K562 (cell line): ENCODE data around the gene ARFGEF3. TPM values are rescaled to one million over a fixed set of nuclear protein-coding genes. Genes with fewer than 3 reads are reported as not detected.

ENCODE experiments used
- ATAC-seq: fragments of 200-7000 bp; cut with Tn5 transposase; 3 replicates; pipeline ENCODE4 v1.9.1; 2020; ENCODE audit warnings: moderate library complexity
- BruUV-seq: library from RNA; stranded (reverse); fragments of 400-500 nt; replicated peaks from 2 replicates; lab custom pipeline; 2021; lab: Mats Ljungman, UMichigan
- CTCF ChIA-PET: fragments of 300-600 bp; formaldehyde crosslinking; extraction: SDS; loops from one replicate; lab custom pipeline; 2021; ENCODE audit warnings: low intra/inter-chr PET ratio; lab: Yijun Ruan, JAX
- POLR2A ChIA-PET: fragments of 300-600, 350-650 bp; sonication (Branson Sonifier 250); formaldehyde crosslinking; extraction: SDS; loops from one replicate; lab custom pipeline; 2021; ENCODE audit warnings: antibody characterized with exemption, inconsistent platforms; lab: Yijun Ruan, JAX
- DNase-seq, 4 experiments: peaks; one replicate each; pipeline versions ENCODE4 v3.0.0 to v3.0.0-alpha.2; 2011 to 2018; ENCODE audit warnings: low spot score in 3 of 4, mixed read lengths in 3 of 4; ENCODE audit errors: extremely low read depth in 1 of 4
- FAIRE-seq: peaks from 2 replicates; lab custom pipeline; 2011; peaks lifted over from hg19 to GRCh38; lab: Jason Lieb, UNC
- H2AFZ ChIP-seq: 2 replicates; pipeline ENCODE4 v1.6.0; 2011; ENCODE audit warnings: low read depth, low read length, control low read depth, inconsistent platforms
- H3K27ac ChIP-seq: fragments of 200-600 bp; 3 replicates; pipeline ENCODE4 v1.8.0; 2011; ENCODE audit warnings: low read depth, mild to moderate bottlenecking, control low read depth, inconsistent platforms, low read length, moderate library complexity, mixed read lengths; ENCODE audit errors: extremely low read depth
- H3K27me3 ChIP-seq, 2 experiments: fragments of 300-600 bp in 1 of 2; 2 replicates in 1 of 2; 3 replicates in 1 of 2; pipeline versions ENCODE4 v1.6.0 to v1.8.0; 2011; ENCODE audit warnings: inconsistent platforms in 2 of 2, low read length in 2 of 2, mild to moderate bottlenecking in 1 of 2, mixed read lengths in 1 of 2, moderate library complexity in 1 of 2; ENCODE audit not compliant: control insufficient read depth in 2 of 2, insufficient read depth in 2 of 2
- H3K36me3 ChIP-seq: fragments of 300-600 bp; 3 replicates; pipeline ENCODE4 v1.8.0; 2011; ENCODE audit warnings: mild to moderate bottlenecking, low read length, inconsistent platforms; ENCODE audit not compliant: control insufficient read depth, insufficient read depth
- H3K4me1 ChIP-seq, 2 experiments: fragments of 200-600 bp in 1 of 2; replicated peaks in 1 of 2; 2 replicates in 1 of 2; 3 replicates in 1 of 2; pipeline versions ENCODE4 v1.5.1 to v1.8.0; 2011; ENCODE audit warnings: inconsistent platforms in 2 of 2, low read length in 2 of 2, mild to moderate bottlenecking in 1 of 2, mixed read lengths in 1 of 2, moderate library complexity in 1 of 2; ENCODE audit not compliant: control insufficient read depth in 2 of 2, insufficient read depth in 2 of 2
- H3K4me2 ChIP-seq: 2 replicates; pipeline ENCODE4 v1.6.1; 2011; ENCODE audit warnings: low read length, control low read depth, inconsistent platforms, mixed read lengths; ENCODE audit not compliant: insufficient read depth
- H3K4me3 ChIP-seq: fragments of 200-600 bp; sonication (generic), shearing (Covaris generic); 2 replicates; pipeline ENCODE4 v1.5.1; 2016; ENCODE audit warnings: control low read depth, inconsistent platforms
- H3K79me2 ChIP-seq: fragments of 200-600 bp; 3 replicates; pipeline ENCODE4 v1.8.0; 2011; ENCODE audit warnings: low read length, inconsistent platforms; ENCODE audit not compliant: control insufficient read depth, insufficient read depth
- H3K9ac ChIP-seq, 2 experiments: 2 replicates each; pipeline versions ENCODE4 v1.6.0 to v1.6.1; 2011; ENCODE audit warnings: low read depth in 2 of 2, low read length in 2 of 2, control low read depth in 1 of 2, inconsistent platforms in 1 of 2, mild to moderate bottlenecking in 1 of 2, mixed read lengths in 1 of 2; ENCODE audit not compliant: insufficient read depth in 1 of 2
- H3K9me1 ChIP-seq: one replicate; pipeline ENCODE4 v1.6.0; 2011; ENCODE audit warnings: inconsistent platforms, mild to moderate bottlenecking, low read length, moderate library complexity; ENCODE audit not compliant: control insufficient read depth, insufficient read depth
- H3K9me3 ChIP-seq: replicated peaks from 2 replicates; pipeline ENCODE4 v1.5.1; 2011; ENCODE audit warnings: low read depth, low read length, inconsistent platforms; ENCODE audit not compliant: control insufficient read depth, insufficient read depth
- H4K20me1 ChIP-seq: replicated peaks from 2 replicates; pipeline ENCODE4 v1.6.1; 2011; ENCODE audit warnings: low read length, inconsistent platforms, mixed read lengths; ENCODE audit not compliant: control insufficient read depth, insufficient read depth
- BCL6 ChIP-seq: fragments of 250-450 bp; sonication (Bioruptor Pico); IDR thresholded peaks from 2 replicates; pipeline ENCODE4 v1.4.0; 2020
- BMI1 ChIP-seq: fragments of 150-350 bp; IDR thresholded peaks from 2 replicates; pipeline ENCODE4 v1.6.1; 2014; ENCODE audit warnings: low read length
- DNMT1 ChIP-seq: fragments of 450-650 bp; IDR thresholded peaks from 2 replicates; pipeline ENCODE4 v1.6.1; 2016; ENCODE audit warnings: antibody characterized with exemption, mild to moderate bottlenecking
- LARP7 ChIP-seq: fragments of 450-650 bp; IDR thresholded peaks from 2 replicates; pipeline ENCODE4 v1.6.1; 2016
- PHTF2 ChIP-seq: fragments of 250-450 bp; sonication (Bioruptor Pico); IDR thresholded peaks from 2 replicates; pipeline ENCODE4 v1.5.0; 2021; ENCODE audit warnings: mild to moderate bottlenecking
- XRCC5 ChIP-seq: fragments of 200-400 bp; formaldehyde crosslinking; IDR thresholded peaks from 2 replicates; pipeline ENCODE4 v1.6.1; 2017; ENCODE audit warnings: low read depth, mild to moderate bottlenecking, low read length
- ZNF23 ChIP-seq: fragments of 250-450 bp; sonication (Bioruptor Pico); IDR thresholded peaks from 2 replicates; pipeline ENCODE4 v1.4.0; 2020; ENCODE audit warnings: mild to moderate bottlenecking
- ZNF717 ChIP-seq: fragments of 250-450 bp; sonication (Bioruptor Pico); IDR thresholded peaks from 2 replicates; pipeline ENCODE4 v1.5.0; 2021
- WGBS: fragments of 100-300 bp; shearing (Covaris generic); methylation state at CpG from one replicate; pipeline ENCODE4 v1.1.6; 2016; ENCODE audit warnings: low coverage, mixed read lengths; ENCODE audit not compliant: insufficient coverage; ENCODE audit errors: missing lambda C conversion rate; 5-methylcytosine and 5-hydroxymethylcytosine counted together
- in situ Hi-C: fragments of 300-500 bp; cut with MboI; formaldehyde crosslinking; loops from 4 replicates; pipeline ENCODE4 v1.15.0; 2018; ENCODE audit warnings: inconsistent platforms, mixed read lengths
- intact Hi-C: fragments of 100-400 bp; cut with micrococcal nuclease; formaldehyde crosslinking; loops from 2 replicates; pipeline ENCODE4 v1.14.2; 2022
- polyA plus RNA-seq, 8 experiments: library from polyadenylated mRNA; depleted of rRNA in 4 of 8; stranded (reverse) in 5 of 8; unstranded in 3 of 8; fragments of >200 nt; fragmentation: Nextera tagmentation in 2 of 8; fragmentation: Illumina TruSeq in 1 of 8; extraction: Ambion mirVana in 2 of 8; extraction: Trizol in 1 of 8; gene quantifications; 2 replicates each; pipeline versions ENCODE4 v1.2.1 to v1.2.3, GENCODE V29; 2011 to 2014; ENCODE audit warnings: inconsistent platforms in 1 of 8, missing spikeins in 1 of 8
- total RNA-seq, 7 experiments: library from RNA; depleted of rRNA in 6 of 7; stranded (reverse); fragments of >200 nt in 6 of 7; fragmentation: Illumina TruSeq in 2 of 7; extraction: Trizol in 2 of 7; gene quantifications; 2 replicates each; pipeline versions ENCODE4 v1.2.1 to v1.2.3, GENCODE V29; 2011 to 2021; ENCODE audit warnings: low replicate concordance in 1 of 7
- TF ChIP-seq, protein P1 (sequence below): sonication (generic); formaldehyde crosslinking; IDR thresholded peaks from 2 replicates; pipeline ENCODE4 v1.8.1; 2023; ENCODE audit warnings: mild to moderate bottlenecking, missing genetic modification reagents
- TF ChIP-seq, protein P2 (sequence below), 3 experiments: fragments of 200-800 bp in 1 of 3; fragments of 250-450 bp in 1 of 3; fragments of 450-650 bp in 1 of 3; sonication (Bioruptor Pico) in 1 of 3; sonication (Bioruptor generic) in 1 of 3; formaldehyde crosslinking in 1 of 3; IDR thresholded peaks; 2 replicates each; pipeline versions ENCODE4 v1.6.1 to v1.8.0; 2016 to 2022; ENCODE audit warnings: mild to moderate bottlenecking in 2 of 3, missing genetic modification characterization in 2 of 3, missing compliant biosample characterization in 1 of 3, moderate library complexity in 1 of 3
- TF ChIP-seq, protein P3 (sequence below): sonication (generic); formaldehyde crosslinking; IDR thresholded peaks from 2 replicates; pipeline ENCODE4 v1.8.0; 2022; ENCODE audit warnings: mild to moderate bottlenecking, missing genetic modification reagents
- TF ChIP-seq, protein P4 (sequence below): fragments of 250-450 bp; sonication (Bioruptor Pico); IDR thresholded peaks from 2 replicates; pipeline ENCODE4 v1.8.0; 2021; ENCODE audit warnings: mild to moderate bottlenecking, moderate library complexity

The ARFGEF3 gene
- total and polyA plus RNA-seq, 9 of the 15 experiments (the other 6 are each of a cell fraction or from before 2014, with no cell fraction given) = under 0.01 to 0.02 TPM; not detected in 7

DNA sequence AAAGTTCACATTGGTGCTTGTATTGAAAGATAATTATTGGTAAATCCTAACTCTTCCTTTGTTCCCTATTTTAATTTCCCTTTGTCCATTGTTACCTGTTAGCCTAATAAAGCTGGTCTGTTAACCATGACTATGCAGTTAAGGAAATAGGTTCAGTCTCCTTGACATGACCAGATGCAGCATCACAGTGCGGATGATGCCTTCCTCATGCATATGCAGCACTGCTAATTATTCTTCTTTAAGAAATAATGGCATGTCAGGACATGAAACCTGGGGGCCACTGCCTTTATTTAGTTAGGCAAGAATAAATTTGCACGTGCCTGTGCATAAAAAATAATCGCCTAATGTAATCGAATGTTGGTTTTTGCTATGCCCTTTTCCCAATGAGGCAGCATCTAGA lies 40.1 kb downstream of the ARFGEF3 start:
- Histone ChIP-seq H3K4me2 (no peak overlapping the region), H3K27me3 (no peaks in the 10 kb centered on the region), H3K79me2 (no peaks in the 10 kb centered on the region), H3K36me3 (no peaks in the 10 kb centered on the region), H2AFZ (no peak overlapping the region), H3K4me1 (no peaks in the 10 kb centered on the region), H4K20me1 (no peaks in the 10 kb centered on the region), H3K9ac (no peak overlapping the region), H3K27ac (no peak overlapping the region), H3K9me1 (no peaks in the 10 kb centered on the region), H3K4me3 (no peak overlapping the region)
- FAIRE-seq (no peak), DNase-seq (no peak), ATAC-seq (no peak)
- no TSS peak for BruUV-seq
- CTCF ChIA-PET = no interaction called here
- in situ Hi-C loops = no loop called here
- intact Hi-C loops = no loop called here
- POLR2A ChIA-PET = interaction anchor here (0.6 to 0.8 kb wide), 2 partner anchors 11 to 17 kb away, joined by 3 to 6 read pairs; partner anchors contain the start of gene PBOV1
- 1% methylated on average over 4 of the region's 4 CpGs for WGBS
- TF ChIP-seq BMI1 (no peak), PHTF2 (CRISPR knock-in tag) (no peak), DNMT1 (no peak), XRCC5 (no peak), ZNF717 (CRISPR knock-in tag) (no peak), ZNF23 (no peak), LARP7 (no peak), BCL6 (no peak)
- TF ChIP-seq, protein P1, sequence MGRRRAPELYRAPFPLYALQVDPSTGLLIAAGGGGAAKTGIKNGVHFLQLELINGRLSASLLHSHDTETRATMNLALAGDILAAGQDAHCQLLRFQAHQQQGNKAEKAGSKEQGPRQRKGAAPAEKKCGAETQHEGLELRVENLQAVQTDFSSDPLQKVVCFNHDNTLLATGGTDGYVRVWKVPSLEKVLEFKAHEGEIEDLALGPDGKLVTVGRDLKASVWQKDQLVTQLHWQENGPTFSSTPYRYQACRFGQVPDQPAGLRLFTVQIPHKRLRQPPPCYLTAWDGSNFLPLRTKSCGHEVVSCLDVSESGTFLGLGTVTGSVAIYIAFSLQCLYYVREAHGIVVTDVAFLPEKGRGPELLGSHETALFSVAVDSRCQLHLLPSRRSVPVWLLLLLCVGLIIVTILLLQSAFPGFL (CRISPR knock-in tag) = no peak
- TF ChIP-seq, protein P2, sequence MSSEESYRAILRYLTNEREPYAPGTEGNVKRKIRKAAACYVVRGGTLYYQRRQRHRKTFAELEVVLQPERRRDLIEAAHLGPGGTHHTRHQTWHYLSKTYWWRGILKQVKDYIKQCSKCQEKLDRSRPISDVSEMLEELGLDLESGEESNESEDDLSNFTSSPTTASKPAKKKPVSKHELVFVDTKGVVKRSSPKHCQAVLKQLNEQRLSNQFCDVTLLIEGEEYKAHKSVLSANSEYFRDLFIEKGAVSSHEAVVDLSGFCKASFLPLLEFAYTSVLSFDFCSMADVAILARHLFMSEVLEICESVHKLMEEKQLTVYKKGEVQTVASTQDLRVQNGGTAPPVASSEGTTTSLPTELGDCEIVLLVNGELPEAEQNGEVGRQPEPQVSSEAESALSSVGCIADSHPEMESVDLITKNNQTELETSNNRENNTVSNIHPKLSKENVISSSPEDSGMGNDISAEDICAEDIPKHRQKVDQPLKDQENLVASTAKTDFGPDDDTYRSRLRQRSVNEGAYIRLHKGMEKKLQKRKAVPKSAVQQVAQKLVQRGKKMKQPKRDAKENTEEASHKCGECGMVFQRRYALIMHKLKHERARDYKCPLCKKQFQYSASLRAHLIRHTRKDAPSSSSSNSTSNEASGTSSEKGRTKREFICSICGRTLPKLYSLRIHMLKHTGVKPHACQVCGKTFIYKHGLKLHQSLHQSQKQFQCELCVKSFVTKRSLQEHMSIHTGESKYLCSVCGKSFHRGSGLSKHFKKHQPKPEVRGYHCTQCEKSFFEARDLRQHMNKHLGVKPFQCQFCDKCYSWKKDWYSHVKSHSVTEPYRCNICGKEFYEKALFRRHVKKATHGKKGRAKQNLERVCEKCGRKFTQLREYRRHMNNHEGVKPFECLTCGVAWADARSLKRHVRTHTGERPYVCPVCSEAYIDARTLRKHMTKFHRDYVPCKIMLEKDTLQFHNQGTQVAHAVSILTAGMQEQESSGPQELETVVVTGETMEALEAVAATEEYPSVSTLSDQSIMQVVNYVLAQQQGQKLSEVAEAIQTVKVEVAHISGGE (CRISPR knock-in tag; IDR thresholded peaks at IDR 0.05) = no peak
- TF ChIP-seq, protein P3, sequence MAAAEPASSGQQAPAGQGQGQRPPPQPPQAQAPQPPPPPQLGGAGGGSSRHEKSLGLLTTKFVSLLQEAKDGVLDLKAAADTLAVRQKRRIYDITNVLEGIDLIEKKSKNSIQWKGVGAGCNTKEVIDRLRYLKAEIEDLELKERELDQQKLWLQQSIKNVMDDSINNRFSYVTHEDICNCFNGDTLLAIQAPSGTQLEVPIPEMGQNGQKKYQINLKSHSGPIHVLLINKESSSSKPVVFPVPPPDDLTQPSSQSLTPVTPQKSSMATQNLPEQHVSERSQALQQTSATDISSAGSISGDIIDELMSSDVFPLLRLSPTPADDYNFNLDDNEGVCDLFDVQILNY (CRISPR knock-in tag) = no peak
- TF ChIP-seq, protein P4, sequence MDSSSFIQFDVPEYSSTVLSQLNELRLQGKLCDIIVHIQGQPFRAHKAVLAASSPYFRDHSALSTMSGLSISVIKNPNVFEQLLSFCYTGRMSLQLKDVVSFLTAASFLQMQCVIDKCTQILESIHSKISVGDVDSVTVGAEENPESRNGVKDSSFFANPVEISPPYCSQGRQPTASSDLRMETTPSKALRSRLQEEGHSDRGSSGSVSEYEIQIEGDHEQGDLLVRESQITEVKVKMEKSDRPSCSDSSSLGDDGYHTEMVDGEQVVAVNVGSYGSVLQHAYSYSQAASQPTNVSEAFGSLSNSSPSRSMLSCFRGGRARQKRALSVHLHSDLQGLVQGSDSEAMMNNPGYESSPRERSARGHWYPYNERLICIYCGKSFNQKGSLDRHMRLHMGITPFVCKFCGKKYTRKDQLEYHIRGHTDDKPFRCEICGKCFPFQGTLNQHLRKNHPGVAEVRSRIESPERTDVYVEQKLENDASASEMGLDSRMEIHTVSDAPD (CRISPR knock-in tag) = no peak
- TF ChIP-seq, all 486 proteins: peak for 0
- H3K9me3 ChIP-seq = no peaks in the 10 kb centered on the region; the same call in 1 of the 2 replicates
